Prostate gland (tissue), 2 donors: Measurements from ENCODE around the gene DCAF11. TPM values are rescaled to one million over a fixed set of nuclear protein-coding genes. Genes with fewer than 3 reads are reported as not detected.
A peak's percentile ranks its signal among the peaks of the same experiment; 100 is the strongest.

ENCODE experiments used
- DNase-seq: peaks from one replicate; pipeline ENCODE4 v3.0.0-alpha.2; 2019; ENCODE audit warnings: low spot score
- H3K27ac ChIP-seq, 2 donors: fragments of 200-600 bp; sonication (generic); 2 replicates each; pipeline ENCODE4 v1.5.1; 2017 to 2019
- H3K27me3 ChIP-seq: fragments of 200-600 bp; sonication (generic); replicated peaks from 2 replicates; pipeline ENCODE4 v1.5.1; 2019; ENCODE audit not compliant: insufficient read depth
- H3K36me3 ChIP-seq, 2 donors: fragments of 200-600 bp; sonication (generic); 1 replicate in 1 of 2; 2 replicates in 1 of 2; pipeline versions ENCODE4 v1.5.1 to v1.8.1; 2017 to 2019
- H3K4me1 ChIP-seq: fragments of 200-600 bp; sonication (generic); replicated peaks from 2 replicates; pipeline ENCODE4 v1.5.1; 2019
- H3K4me3 ChIP-seq, 2 donors: fragments of 200-600 bp; sonication (generic); 2 replicates each; pipeline ENCODE4 v1.5.1; 2017 to 2019
- H3K9me3 ChIP-seq: fragments of 200-600 bp; sonication (generic); 2 replicates; pipeline ENCODE4 v1.5.1; 2017
- POLR2A ChIP-seq: fragments of 450-650 bp; IDR thresholded peaks from one replicate; pipeline ENCODE4 v1.6.1; 2016; ENCODE audit warnings: antibody characterized with exemption, mild to moderate bottlenecking
- POLR2AphosphoS5 ChIP-seq: sonication (generic); formaldehyde crosslinking; IDR thresholded peaks from one replicate; pipeline ENCODE4 v1.6.1; 2017; ENCODE audit warnings: antibody characterized with exemption
- WGBS: methylation state at CpG from one replicate; pipeline ENCODE4 v1.1.5; 2018; 5-methylcytosine and 5-hydroxymethylcytosine counted together
- intact Hi-C: fragments of 100-400 bp; cut with DNase I; formaldehyde crosslinking; loops from one replicate; pipeline ENCODE4 v1.14.2; 2022
- total RNA-seq, 2 donors: library from RNA; depleted of rRNA; stranded (reverse); fragments of >200 nt; gene quantifications; one replicate each; pipeline ENCODE4 v1.1.0, GENCODE V29; 2016
- TF ChIP-seq, protein P1 (sequence below), 4 experiments: fragments of 200-600 bp in 2 of 4; fragments of 450-650 bp in 2 of 4; sonication (generic) in 2 of 4; IDR thresholded peaks; 1 replicate in 3 of 4; 2 replicates in 1 of 4; pipeline ENCODE4 v1.5.1; 2016 to 2019; ENCODE audit warnings: antibody characterized with exemption in 4 of 4, mild to moderate bottlenecking in 2 of 4, moderate library complexity in 2 of 4

The DCAF11 gene
- total RNA-seq, 2 donors from 2014 or later, result 111 to 115 TPM

GRCh38 chr14:24135834-24136683 is 21.5 kb downstream of the DCAF11 start, which contains the start of gene PSME1:
PSME1 (plus strand) TSS chr14:24136194; CDS start chr14:24136263, 69 bp downstream.
- WGBS, result under 1% methylated on average over 74 of the region's 75 CpGs
- Histone ChIP-seq H3K27me3 (no peaks in the 10 kb centered on the region), H3K27ac (peak within 1 kb of the TSS; percentile 93 to 97), H3K4me1 (peaks cover 8% of the 10 kb centered on the region), H3K4me3 (peak within 1 kb of the TSS; percentile 90 to 98), H3K36me3 (peaks cover 3% of the 10 kb centered on the region in 2 donors), H3K9me3 (no peaks in the 10 kb centered on the region)
- intact Hi-C loops, result no loop called here
- DNase-seq, result peak; percentile 93
- peak; percentile 87 for TF ChIP-seq POLR2AphosphoS5
- TF ChIP-seq POLR2A, result peak; percentile 78
- TF ChIP-seq, protein P1, sequence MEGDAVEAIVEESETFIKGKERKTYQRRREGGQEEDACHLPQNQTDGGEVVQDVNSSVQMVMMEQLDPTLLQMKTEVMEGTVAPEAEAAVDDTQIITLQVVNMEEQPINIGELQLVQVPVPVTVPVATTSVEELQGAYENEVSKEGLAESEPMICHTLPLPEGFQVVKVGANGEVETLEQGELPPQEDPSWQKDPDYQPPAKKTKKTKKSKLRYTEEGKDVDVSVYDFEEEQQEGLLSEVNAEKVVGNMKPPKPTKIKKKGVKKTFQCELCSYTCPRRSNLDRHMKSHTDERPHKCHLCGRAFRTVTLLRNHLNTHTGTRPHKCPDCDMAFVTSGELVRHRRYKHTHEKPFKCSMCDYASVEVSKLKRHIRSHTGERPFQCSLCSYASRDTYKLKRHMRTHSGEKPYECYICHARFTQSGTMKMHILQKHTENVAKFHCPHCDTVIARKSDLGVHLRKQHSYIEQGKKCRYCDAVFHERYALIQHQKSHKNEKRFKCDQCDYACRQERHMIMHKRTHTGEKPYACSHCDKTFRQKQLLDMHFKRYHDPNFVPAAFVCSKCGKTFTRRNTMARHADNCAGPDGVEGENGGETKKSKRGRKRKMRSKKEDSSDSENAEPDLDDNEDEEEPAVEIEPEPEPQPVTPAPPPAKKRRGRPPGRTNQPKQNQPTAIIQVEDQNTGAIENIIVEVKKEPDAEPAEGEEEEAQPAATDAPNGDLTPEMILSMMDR (IDR thresholded peaks at IDR 0.05), result peak in 2 of 4 experiments; percentile 16 to 23

DNA sequence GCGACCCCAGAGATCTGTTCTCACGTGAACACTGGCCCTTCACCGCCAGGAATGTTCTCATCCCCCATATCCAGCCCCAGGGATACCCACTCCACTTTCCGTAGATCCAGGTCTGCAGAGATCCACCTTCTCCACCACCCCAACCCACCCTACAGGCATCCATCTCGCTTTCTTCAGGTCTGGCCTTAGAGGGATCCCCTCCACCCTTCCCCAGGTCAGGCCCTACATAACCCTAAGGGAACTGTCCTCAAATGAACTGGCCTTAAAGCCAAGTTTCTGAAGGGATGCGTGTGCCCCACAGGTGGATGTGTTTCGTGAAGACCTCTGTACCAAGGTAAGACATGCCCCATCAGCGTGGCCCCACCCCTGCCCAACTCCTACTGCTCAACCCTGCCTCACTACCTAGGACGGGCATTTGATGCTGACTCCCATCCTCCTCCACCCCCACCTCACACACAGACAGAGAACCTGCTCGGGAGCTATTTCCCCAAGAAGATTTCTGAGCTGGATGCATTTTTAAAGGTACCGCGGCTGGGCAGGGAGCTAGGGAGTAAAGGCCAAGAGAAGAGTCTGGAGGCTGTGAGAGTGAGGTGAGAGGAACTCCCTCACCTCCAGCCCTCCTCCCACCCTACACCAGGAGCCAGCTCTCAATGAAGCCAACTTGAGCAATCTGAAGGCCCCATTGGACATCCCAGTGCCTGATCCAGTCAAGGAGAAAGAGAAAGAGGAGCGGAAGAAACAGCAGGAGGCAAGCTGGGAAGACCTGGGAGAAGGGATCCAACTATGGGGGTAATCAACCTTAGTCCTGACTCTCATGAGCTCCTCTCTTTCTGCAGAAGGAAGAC is 22.3 kb downstream of the DCAF11 start:
- Histone ChIP-seq H3K36me3 (peaks cover 3% of the 10 kb centered on the region in 2 donors), H3K9me3 (no peaks in the 10 kb centered on the region), H3K27me3 (no peaks in the 10 kb centered on the region), H3K4me3 (peak overlapping the region; percentile 90 to 98), H3K4me1 (peaks cover 8% of the 10 kb centered on the region), H3K27ac (peak overlapping the region; percentile 93 to 97)
- DNase-seq, result no peak
- TF ChIP-seq, protein P1 (IDR thresholded peaks at IDR 0.05), result no peak
- no peak for TF ChIP-seq POLR2AphosphoS5
- no peak for TF ChIP-seq POLR2A
- WGBS, result 21% methylated on average over 13 of the region's 13 CpGs
- intact Hi-C loops, result no loop called here

- DNase-seq, result no peak
- WGBS, result 83% methylated on average over 8 of the region's 8 CpGs
- no peaks in the 10 kb centered on the region for H3K9me3 ChIP-seq
- H3K4me3 ChIP-seq, result no peak overlapping the region
- H3K4me1 ChIP-seq, result peaks cover 8% of the 10 kb centered on the region
- intact Hi-C loops, result no loop called here
- TF ChIP-seq POLR2A (no peak), POLR2AphosphoS5 (no peak)
- TF ChIP-seq, protein P1 (IDR thresholded peaks at IDR 0.05), result no peak
- peaks cover 3% of the 10 kb centered on the region in 2 donors for H3K36me3 ChIP-seq
- H3K27ac ChIP-seq, result peak overlapping the region in 1 of 2 donors; percentile 93
- no peaks in the 10 kb centered on the region for H3K27me3 ChIP-seq
These were observed 23.2 kb downstream of the DCAF11 start for GRCh38 chr14:24137529-24138395.

DNA sequence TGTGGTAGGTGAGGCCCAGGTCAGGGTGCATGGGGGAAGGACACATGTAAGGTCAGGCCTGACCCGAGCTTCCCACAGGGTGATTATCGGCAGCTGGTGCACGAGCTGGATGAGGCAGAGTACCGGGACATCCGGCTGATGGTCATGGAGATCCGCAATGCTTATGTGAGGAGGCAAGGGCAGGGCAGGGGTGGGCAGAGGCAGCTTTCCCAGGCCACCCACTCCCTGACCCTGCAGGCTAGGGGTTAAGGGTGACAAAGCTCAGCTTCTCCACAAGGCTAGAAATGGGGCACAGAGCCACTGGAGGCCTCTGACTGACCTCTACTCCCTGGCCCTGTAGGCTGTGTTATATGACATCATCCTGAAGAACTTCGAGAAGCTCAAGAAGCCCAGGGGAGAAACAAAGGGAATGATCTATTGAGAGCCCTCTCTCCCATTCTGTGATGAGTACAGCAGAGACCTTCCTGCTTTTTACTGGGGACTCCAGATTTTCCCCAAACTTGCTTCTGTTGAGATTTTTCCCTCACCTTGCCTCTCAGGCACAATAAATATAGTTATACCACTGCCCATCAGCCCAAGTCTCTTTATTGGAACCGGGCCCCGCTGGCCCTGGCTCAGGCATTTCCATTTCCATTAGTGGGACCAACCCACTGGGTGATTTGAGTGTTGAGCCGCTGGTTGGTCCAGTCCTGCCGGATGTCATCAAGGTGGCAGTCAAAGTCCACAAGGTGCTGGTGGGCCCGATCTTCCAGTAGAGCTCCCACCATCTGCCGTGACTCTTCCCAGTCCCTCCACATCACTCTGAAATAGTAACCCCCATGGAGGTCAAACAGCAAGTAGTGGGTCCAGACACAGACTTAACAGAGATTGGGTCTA is 24.1 kb downstream of the DCAF11 start:
- TF ChIP-seq, protein P1 (IDR thresholded peaks at IDR 0.05), result no peak
- TF ChIP-seq POLR2A (no peak), POLR2AphosphoS5 (no peak)
- H3K4me3 ChIP-seq, result no peak overlapping the region
- H3K36me3 ChIP-seq, result peaks cover 3% of the 10 kb centered on the region in 2 donors
- peaks cover 8% of the 10 kb centered on the region for H3K4me1 ChIP-seq
- no peaks in the 10 kb centered on the region for H3K27me3 ChIP-seq
- 77% methylated on average over 13 of the region's 13 CpGs for WGBS
- no peaks in the 10 kb centered on the region for H3K9me3 ChIP-seq
- DNase-seq, result no peak
- H3K27ac ChIP-seq, result no peak overlapping the region
- intact Hi-C loops, result no loop called here
